Measurements from ENCODE around the gene LCE2A.
A peak's percentile ranks its signal among the peaks of the same experiment; 100 is the strongest.

The LCE2A gene

DNA sequence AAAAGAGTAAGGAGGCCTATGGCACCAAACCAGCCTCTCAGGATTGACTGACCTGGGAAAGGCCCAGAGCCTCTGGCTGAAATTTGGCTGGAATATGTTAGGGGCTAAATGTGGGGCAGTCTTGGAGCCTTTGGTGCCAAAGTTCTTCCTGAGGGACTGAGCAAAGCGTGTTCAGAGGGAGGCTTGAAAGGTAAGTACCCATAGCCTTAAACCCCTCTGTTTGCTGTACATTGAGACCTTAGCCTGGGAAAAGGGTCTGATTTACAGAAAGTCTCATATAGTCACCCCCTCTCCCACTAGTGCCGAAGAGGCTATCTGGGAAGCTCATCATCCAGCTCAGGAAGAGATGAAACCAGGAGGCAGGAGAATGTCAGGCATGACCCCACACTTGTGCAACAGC, 9.7 kb downstream of the LCE2A start, which contains the start of gene LCE4A:
Gene LCE4A, plus strand, starts transcription at position 301 of the 400 bp plus-strand sequence. CDS start 916 bp downstream, outside the sequence.
- H3K4me3 ChIP-seq (ENCODE audit: low read length) = no peak within 1 kb of the TSS
- DNase-seq (ENCODE audit: low read depth) = no peak
- TF ChIP-seq, protein P1, sequence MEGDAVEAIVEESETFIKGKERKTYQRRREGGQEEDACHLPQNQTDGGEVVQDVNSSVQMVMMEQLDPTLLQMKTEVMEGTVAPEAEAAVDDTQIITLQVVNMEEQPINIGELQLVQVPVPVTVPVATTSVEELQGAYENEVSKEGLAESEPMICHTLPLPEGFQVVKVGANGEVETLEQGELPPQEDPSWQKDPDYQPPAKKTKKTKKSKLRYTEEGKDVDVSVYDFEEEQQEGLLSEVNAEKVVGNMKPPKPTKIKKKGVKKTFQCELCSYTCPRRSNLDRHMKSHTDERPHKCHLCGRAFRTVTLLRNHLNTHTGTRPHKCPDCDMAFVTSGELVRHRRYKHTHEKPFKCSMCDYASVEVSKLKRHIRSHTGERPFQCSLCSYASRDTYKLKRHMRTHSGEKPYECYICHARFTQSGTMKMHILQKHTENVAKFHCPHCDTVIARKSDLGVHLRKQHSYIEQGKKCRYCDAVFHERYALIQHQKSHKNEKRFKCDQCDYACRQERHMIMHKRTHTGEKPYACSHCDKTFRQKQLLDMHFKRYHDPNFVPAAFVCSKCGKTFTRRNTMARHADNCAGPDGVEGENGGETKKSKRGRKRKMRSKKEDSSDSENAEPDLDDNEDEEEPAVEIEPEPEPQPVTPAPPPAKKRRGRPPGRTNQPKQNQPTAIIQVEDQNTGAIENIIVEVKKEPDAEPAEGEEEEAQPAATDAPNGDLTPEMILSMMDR (IDR thresholded peaks at IDR 0.05; ENCODE audit: insufficient read depth, low read depth, low read length, missing control alignments) = no peak

DNA sequence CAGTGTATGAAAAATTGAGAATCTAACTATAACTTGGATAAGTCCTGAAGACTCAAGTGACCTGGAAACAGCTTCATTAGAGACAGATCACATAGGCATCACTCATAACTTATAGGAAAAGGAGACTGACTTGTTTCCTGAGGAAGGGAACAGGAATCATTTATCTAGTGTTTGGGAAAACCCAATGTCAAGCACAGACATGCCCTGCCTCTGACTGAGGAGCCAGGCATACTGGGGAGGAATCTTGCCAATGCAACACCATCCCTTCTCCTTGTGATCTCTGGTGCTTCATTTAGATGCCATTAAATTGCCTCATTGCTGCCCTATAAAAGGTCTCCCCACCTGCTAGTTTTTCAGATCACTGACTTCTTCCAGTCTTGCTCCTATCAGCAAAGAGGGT, 20.1 kb downstream of the LCE2A start:
- no peak overlapping the region for H3K4me3 ChIP-seq (ENCODE audit: low read length)
- peak; percentile 97 for DNase-seq (ENCODE audit: low read depth)
- TF ChIP-seq, protein P1 (IDR thresholded peaks at IDR 0.05; ENCODE audit: insufficient read depth, low read depth, low read length, missing control alignments) = no peak

DNA sequence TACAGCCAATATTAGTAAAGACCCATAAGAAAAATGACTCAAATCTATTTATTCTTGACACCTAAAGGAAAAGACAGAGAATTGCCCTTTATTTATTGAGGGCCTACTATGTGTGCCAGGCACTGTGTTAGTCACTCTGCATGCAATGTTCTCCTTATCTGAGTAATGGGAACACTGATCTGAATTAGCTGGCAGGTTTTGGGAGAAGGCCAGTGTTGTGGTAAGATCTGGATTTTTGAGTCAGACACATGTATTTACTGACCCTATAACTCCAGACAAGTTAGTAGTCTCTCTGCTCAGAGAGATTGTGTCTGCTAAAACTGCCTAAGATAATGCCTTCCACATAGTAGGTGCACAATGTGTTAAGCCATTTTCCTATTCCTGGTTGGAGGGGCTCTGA, 27.1 kb downstream of the LCE2A start:
- DNase-seq (ENCODE audit: low read depth) = no peak
- no peak overlapping the region for H3K4me3 ChIP-seq (ENCODE audit: low read length)
- TF ChIP-seq, protein P1 (IDR thresholded peaks at IDR 0.05; ENCODE audit: insufficient read depth, low read depth, low read length, missing control alignments) = no peak

DNA sequence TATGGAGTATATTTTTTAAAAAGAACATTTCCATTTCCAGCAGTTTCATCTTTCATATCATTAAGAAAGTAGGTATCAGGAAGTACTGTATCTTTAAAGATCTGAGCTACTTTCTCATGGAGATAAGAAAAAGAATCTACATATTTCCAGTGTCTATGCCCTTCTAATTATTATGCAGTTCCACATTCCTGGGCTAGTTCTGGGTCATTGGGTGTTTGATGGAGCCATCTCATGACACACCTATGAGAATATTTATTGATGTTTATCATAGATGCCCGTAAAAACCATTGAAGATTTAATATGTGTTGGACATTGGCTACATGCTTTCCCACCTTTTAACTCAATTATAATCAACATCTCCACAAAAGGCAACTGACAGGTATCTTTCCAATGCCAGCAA, 30.8 kb downstream of the LCE2A start:
- no peak overlapping the region for H3K4me3 ChIP-seq (ENCODE audit: low read length)
- TF ChIP-seq, protein P1 (IDR thresholded peaks at IDR 0.05; ENCODE audit: insufficient read depth, low read depth, low read length, missing control alignments) = no peak
- DNase-seq (ENCODE audit: low read depth) = no peak

DNA sequence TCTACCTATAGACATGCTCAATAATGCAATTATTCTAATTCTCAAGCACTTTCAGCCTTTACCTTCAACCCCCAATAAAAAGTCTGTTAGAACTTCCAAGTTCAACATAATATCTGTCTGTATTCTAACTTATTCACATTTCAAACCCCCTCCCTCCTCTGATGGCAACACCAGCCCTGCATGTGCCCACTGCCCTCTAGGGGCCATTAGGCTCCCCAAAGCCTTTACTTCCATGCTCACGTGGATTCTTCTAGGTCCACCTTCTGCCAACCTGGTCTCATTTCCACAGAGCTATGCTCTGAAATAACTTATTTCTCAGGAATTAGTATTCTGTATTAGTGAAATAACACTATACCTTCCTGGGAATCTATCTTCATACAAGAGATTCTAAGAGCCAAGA, 37.5 kb downstream of the LCE2A start:
- TF ChIP-seq, protein P1 (IDR thresholded peaks at IDR 0.05; ENCODE audit: insufficient read depth, low read depth, low read length, missing control alignments) = peak; percentile 53
- peak; percentile 37 for DNase-seq (ENCODE audit: low read depth)
- H3K4me3 ChIP-seq (ENCODE audit: low read length) = no peak overlapping the region

DNA sequence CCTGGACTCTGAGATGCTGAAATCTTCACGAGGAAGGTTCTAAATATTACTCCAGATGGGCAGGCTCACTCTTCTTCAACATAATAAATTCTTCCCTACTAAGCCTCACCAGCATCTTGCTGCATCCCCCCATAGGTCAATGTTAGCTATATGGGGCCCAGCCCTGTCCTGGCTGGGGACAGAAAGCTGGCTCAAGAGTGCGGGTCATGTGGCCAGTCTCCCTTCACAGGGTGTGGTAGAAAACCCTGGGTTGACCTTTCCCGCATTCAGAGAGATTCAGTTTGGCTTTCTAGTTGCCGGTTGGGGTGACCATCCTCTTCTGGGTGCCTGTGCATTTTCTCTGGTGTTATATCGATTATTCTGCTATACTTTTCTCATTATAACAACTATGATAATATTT, 39.9 kb downstream of the LCE2A start:
- TF ChIP-seq, protein P1 (IDR thresholded peaks at IDR 0.05; ENCODE audit: insufficient read depth, low read depth, low read length, missing control alignments) = no peak

DNA sequence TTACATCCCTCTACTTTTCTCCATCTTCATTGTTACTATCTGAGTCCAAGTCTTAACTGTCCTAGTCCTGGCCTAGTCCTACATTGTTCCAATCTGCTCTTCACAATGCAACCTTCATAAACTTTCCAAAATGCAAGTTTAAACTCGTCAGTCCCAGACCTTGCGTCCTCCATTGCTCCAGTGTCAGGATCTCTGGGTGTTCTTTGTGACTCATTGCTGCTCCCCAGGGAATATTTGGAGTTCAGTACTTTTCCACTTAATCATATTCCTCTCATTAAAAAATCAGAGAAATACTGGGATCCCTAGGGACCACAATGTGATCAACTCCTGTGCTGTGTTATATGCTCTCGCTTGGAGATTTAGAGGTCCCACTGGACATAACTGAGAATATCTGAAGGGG, 41.7 kb downstream of the LCE2A start:
- DNase-seq (ENCODE audit: low read depth) = peak; percentile 83
- TF ChIP-seq, protein P1 (IDR thresholded peaks at IDR 0.05; ENCODE audit: insufficient read depth, low read depth, low read length, missing control alignments) = no peak
- H3K4me3 ChIP-seq (ENCODE audit: low read length) = no peak overlapping the region

More for the DNA sequence above, 39.9 kb downstream of the LCE2A start:
- no peak overlapping the region for H3K4me3 ChIP-seq (ENCODE audit: low read length)
- no peak for DNase-seq (ENCODE audit: low read depth)
